ENCODE data around the gene PIP4K2C.

GRCh38 chr12:57637364-57637763 is 46.4 kb downstream of the PIP4K2C start:
- no peak for TF ChIP-seq CTCF (conservative IDR thresholded peaks at IDR 0.05; ENCODE audit: low read depth, low read length)
- no peak for TF ChIP-seq EZH2 (IDR thresholded peaks at IDR 0.05; ENCODE audit: low read length, unreplicated experiment)

All from PC-3 (cell line).